Measurements from ENCODE around the gene ROCK2. TPM values are rescaled to one million over a fixed set of nuclear protein-coding genes. Genes with fewer than 3 reads are reported as not detected.

Gene ROCK2
- total and polyA plus RNA-seq, 2 of the 8 experiments (the other 6 are each of a cell fraction or from before 2014, with no cell fraction given) = 2.7 to 29.0 TPM

- 91% methylated on average over 6 of the region's 6 CpGs; no CpG with 5 or more reads in 1 of the 2 experiments for WGBS, 2 experiments (ENCODE audit: extremely low coverage in 1 of 2, insufficient coverage in 1 of 2, insufficient read length in 1 of 2, insufficient replicate concordance in 2 of 2, low coverage in 1 of 2, low lambda C conversion rate in 2 of 2, missing lambda C conversion rate in 1 of 2)
- no peak overlapping the region for H3K56ac ChIP-seq (replicated peaks; ENCODE audit: insufficient read length, low read depth, low read length)
- H3K4me2 ChIP-seq (ENCODE audit: insufficient read depth in 1 of 2, low read depth in 2 of 2, low read length in 2 of 2) = no peak overlapping the region
- H3K4me3 ChIP-seq (ENCODE audit: extremely low read depth in 1 of 4, insufficient read depth in 2 of 4, low read depth in 3 of 4, low read length in 4 of 4) = no peak overlapping the region
- H3K9ac ChIP-seq (replicated peaks in 1 of 4; ENCODE audit: extremely low read depth in 1 of 4, low read depth in 3 of 4, low read length in 3 of 4) = no peak overlapping the region
- H3K36me3 ChIP-seq (ENCODE audit: control insufficient read depth in 2 of 4, insufficient read depth in 4 of 4, low read length in 3 of 4) = no peaks in the 10 kb centered on the region
- no peaks in the 10 kb centered on the region for H3K23me2 ChIP-seq (ENCODE audit: low read depth, low read length)
- no peaks in the 10 kb centered on the region for H3K4me1 ChIP-seq (replicated peaks in 1 of 4; ENCODE audit: control insufficient read depth in 3 of 4, insufficient read depth in 4 of 4, low read length in 3 of 4)
- DNase-seq (ENCODE audit: low read depth in 1 of 2, low spot score in 2 of 2) (no peak), FAIRE-seq (no peak)
- H2AK5ac ChIP-seq (ENCODE audit: low read depth, low read length) = no peak overlapping the region
- no peak overlapping the region for H4K8ac ChIP-seq (ENCODE audit: extremely low read depth, insufficient read depth, low read length)
- ChIA-PET POLR2A (ENCODE audit: partially characterized antibody) (interaction anchor here (0.8 kb wide), 1 partner anchor 20 kb away, joined by 5 read pairs; the partner anchor contains the start of gene SLC66A3), CTCF (ENCODE audit: partially characterized antibody) (interaction anchor here (1.3 to 1.6 kb wide), 4 partner anchors 31 to 243 kb away, joined by 3 to 8 read pairs (median 4); a partner anchor contains a TSS)
- no peak overlapping the region for H3K23ac ChIP-seq (ENCODE audit: insufficient read length)
- H3K18ac ChIP-seq (ENCODE audit: extremely low read depth, low read length) = no peak overlapping the region
- H4K91ac ChIP-seq (replicated peaks; ENCODE audit: insufficient read length, low read length) = no peak overlapping the region
- no peaks in the 10 kb centered on the region; the same call in 1 of the 2 replicates for H3K79me1 ChIP-seq (ENCODE audit: low read depth, low read length)
- no peak for TF ChIP-seq SP4 (IDR thresholded peaks at IDR 0.05; ENCODE audit: low read length)
- H2BK20ac ChIP-seq (ENCODE audit: low read length) = no peak overlapping the region
- H3K9me3 ChIP-seq (ENCODE audit: insufficient read depth in 2 of 2, low read depth in 1 of 2, low read length in 1 of 2) = no peaks in the 10 kb centered on the region
- no peak overlapping the region for H2BK5ac ChIP-seq (ENCODE audit: low read depth, low read length)
- no peak overlapping the region for H3K4ac ChIP-seq (replicated peaks; ENCODE audit: insufficient read length, low read depth, low read length)
- H2BK12ac ChIP-seq (ENCODE audit: low read depth, low read length) = no peak overlapping the region
- no peak overlapping the region for H2BK120ac ChIP-seq (replicated peaks; ENCODE audit: low read depth, low read length)
- H3K14ac ChIP-seq (ENCODE audit: insufficient read length) = no peak overlapping the region
- no peaks in the 10 kb centered on the region for H4K20me1 ChIP-seq (replicated peaks in 1 of 2; ENCODE audit: control insufficient read depth in 1 of 2, insufficient read depth in 2 of 2, low read length in 2 of 2)
- no peak overlapping the region for H4K5ac ChIP-seq (ENCODE audit: insufficient read length, low read depth, low read length)
- H3K79me2 ChIP-seq (ENCODE audit: control insufficient read depth in 1 of 2, insufficient read depth in 2 of 2, low read length in 2 of 2) = no peaks in the 10 kb centered on the region
- no peaks in the 10 kb centered on the region for H3K27me3 ChIP-seq (replicated peaks in 1 of 4; ENCODE audit: control insufficient read depth in 3 of 4, extremely low read depth in 1 of 4, insufficient read depth in 3 of 4, low read length in 3 of 4)
- no peak overlapping the region for H3K27ac ChIP-seq (ENCODE audit: low read depth, low read length)
- H2BK15ac ChIP-seq (ENCODE audit: low read length) = no peak overlapping the region
- no peak overlapping the region for H2AFZ ChIP-seq (ENCODE audit: low read length)
Measured at GRCh38 chr2:11175293-11175795, 169.1 kb downstream of the ROCK2 start.

Measured in H1 (cell line).